ENCODE measurements around the gene HLA-DOB. TPM values are rescaled to one million over a fixed set of nuclear protein-coding genes. Genes with fewer than 3 reads are reported as not detected.
"Not testable (repeated sequence)": the region's sequence is repeated elsewhere in the genome, so short reads cannot be mapped to it uniquely, and the experiment has no call there.

HLA-DOB gene
- total and polyA plus RNA-seq, 10 of the 15 experiments (the other 5 are each of a cell fraction or from before 2014, with no cell fraction given): 27.4 to 79.1 (median 37.0) TPM

- Histone ChIP-seq H3K4me3 (no peak overlapping the region), H2AFZ (ENCODE audit: control insufficient read depth, low read depth, low read length) (no peak overlapping the region), H3K9ac (ENCODE audit: control insufficient read depth, insufficient read depth, low read length) (no peak overlapping the region), H3K79me2 (ENCODE audit: control insufficient read depth, insufficient read depth, low read length) (no peaks in the 10 kb centered on the region), H3K9me3 (replicated peaks; ENCODE audit: control insufficient read depth, insufficient read depth, low read length) (no peaks in the 10 kb centered on the region; the same call in 2 of the 3 replicates), H3K4me2 (ENCODE audit: control insufficient read depth, insufficient read depth) (no peak overlapping the region), H3K27me3 (replicated peaks in 1 of 2; ENCODE audit: control insufficient read depth in 2 of 2, insufficient read depth in 2 of 2, low read length in 1 of 2) (no peaks in the 10 kb centered on the region; a peak in 1 of 4 replicates), H3K27ac (ENCODE audit: control insufficient read depth, insufficient read depth) (no peak overlapping the region), H3K36me3 (ENCODE audit: control insufficient read depth in 2 of 2, insufficient read depth in 2 of 2, low read length in 1 of 2) (no peaks in the 10 kb centered on the region), H3K4me1 (ENCODE audit: control insufficient read depth, insufficient read depth, low read length) (no peaks in the 10 kb centered on the region), H4K20me1 (ENCODE audit: control insufficient read depth, insufficient read depth) (no peaks in the 10 kb centered on the region)
- ChIA-PET POLR2A (interaction anchor here (0.9 to 1.7 kb wide), 3 partner anchors 53 to 541 kb away, joined by 3 to 5 read pairs (median 4); partner anchors contain the start of gene TAP2), RAD21 (ENCODE audit: unreplicated experiment) (interaction anchor here (0.7 to 4.1 kb wide), 38 partner anchors 9 to 541 kb away, joined by 3 to 60 read pairs (median 4); partner anchors contain the start of genes TAP1 and TAP2), CTCF (interaction anchor here (0.6 to 9.6 kb wide), 59 partner anchors 8 to 667 kb away, joined by 3 to 200 read pairs (median 4); partner anchors contain the start of genes BTNL2, HLA-DQB2 and TAP2), SMC1A (ENCODE audit: uncharacterized antibody, unreplicated experiment) (interaction anchor here (0.7 to 4.8 kb wide), 37 partner anchors 8 to 723 kb away, joined by 3 to 99 read pairs (median 5); partner anchors contain the start of genes BTNL2 and HLA-DQB2)
- peak; percentile 27 for DNase-seq (ENCODE audit: low read depth, low spot score)
- no TSS peak for BruUV-seq (replicated peaks)
- peak; percentile 89 for FAIRE-seq
- in situ Hi-C loops (cut with MboI) (no loop called here), intact Hi-C loops (cut with micrococcal nuclease; ENCODE audit: unreplicated experiment) (loop anchor here (2.0 to 10.0 kb wide), 4 partner anchors 85 to 671 kb away; no protein-coding TSS in a partner anchor)
- TF ChIP-seq PML (IDR thresholded peaks at IDR 0.05; ENCODE audit: low read length) (no peak), SMC3 (IDR thresholded peaks at IDR 0.05; ENCODE audit: borderline replicate concordance, low read length) (peak; percentile 76), CTCF (IDR thresholded peaks at IDR 0.05 in 2 of 3, conservative IDR thresholded peaks at IDR 0.05 in 1 of 3; ENCODE audit: control insufficient read depth in 2 of 3, extremely low read depth in 1 of 3, insufficient read depth in 1 of 3, low read depth in 3 of 3, low read length in 3 of 3) (peak; percentile 64 to 78 (median 69)), RELB (IDR thresholded peaks at IDR 0.05; ENCODE audit: low read depth) (no peak), NFIC (IDR thresholded peaks at IDR 0.05; ENCODE audit: low read depth, low read length) (no peak), TCF3 (IDR thresholded peaks at IDR 0.05; ENCODE audit: borderline replicate concordance, insufficient read depth, low read depth, low read length) (no peak), YY1 (IDR thresholded peaks at IDR 0.05; ENCODE audit: low read depth, low read length) (0 out of 2 replicates have a peak, but pooled peaks have one; percentile 19), RAD21 (IDR thresholded peaks at IDR 0.05; ENCODE audit: insufficient read depth, low read depth, low read length) (peak; percentile 80), PAX5 (IDR thresholded peaks at IDR 0.05; ENCODE audit: borderline replicate concordance, low read depth, low read length) (peak; percentile 26; the same call in 1 of the 2 replicates)
- ATAC-seq: peak; percentile 94
- 47% methylated on average over 5 of the region's 5 CpGs for WGBS (ENCODE audit: insufficient coverage, insufficient replicate concordance, low lambda C conversion rate, missing lambda C conversion rate)
Measured at GRCh38 chr6:32785781-32786533, 30.8 kb downstream of the HLA-DOB start.

GRCh38 chr6:32782923-32783322 is 33.9 kb downstream of the HLA-DOB start:
- H3K27me3 ChIP-seq (replicated peaks in 1 of 2; ENCODE audit: control insufficient read depth in 2 of 2, insufficient read depth in 2 of 2, low read length in 1 of 2); BruUV-seq (replicated peaks); ATAC-seq; H3K4me1 ChIP-seq (ENCODE audit: control insufficient read depth, insufficient read depth, low read length); H3K36me3 ChIP-seq (ENCODE audit: control insufficient read depth in 2 of 2, insufficient read depth in 2 of 2, low read length in 1 of 2); H3K4me3 ChIP-seq; POLR2A ChIA-PET; H3K4me2 ChIP-seq (ENCODE audit: control insufficient read depth, insufficient read depth); H3K9ac ChIP-seq (ENCODE audit: control insufficient read depth, insufficient read depth, low read length); H3K27ac ChIP-seq (ENCODE audit: control insufficient read depth, insufficient read depth); DNase-seq (ENCODE audit: low read depth, low spot score); in situ Hi-C loops (cut with MboI); H3K9me3 ChIP-seq (replicated peaks; ENCODE audit: control insufficient read depth, insufficient read depth, low read length); FAIRE-seq; RAD21 ChIA-PET (ENCODE audit: unreplicated experiment); H2AFZ ChIP-seq (ENCODE audit: control insufficient read depth, low read depth, low read length); H3K79me2 ChIP-seq (ENCODE audit: control insufficient read depth, insufficient read depth, low read length); H4K20me1 ChIP-seq (ENCODE audit: control insufficient read depth, insufficient read depth): not testable (repeated sequence)
- SMC1A ChIA-PET (ENCODE audit: uncharacterized antibody, unreplicated experiment): interaction anchor here (0.8 to 2.3 kb wide), 4 partner anchors 81 to 369 kb away, joined by 3 to 8 read pairs (median 4); no protein-coding TSS in a partner anchor
- intact Hi-C loops (cut with micrococcal nuclease; ENCODE audit: unreplicated experiment): loop anchor here (10.0 kb wide), 1 partner anchor 668 kb away; no protein-coding TSS in a partner anchor
- CTCF ChIA-PET: interaction anchor here (1.5 to 9.6 kb wide), 3 partner anchors 81 to 370 kb away, joined by 4 to 200 read pairs (median 5); no protein-coding TSS in a partner anchor

All from GM12878 (cell line).